ENCODE results near the gene CHCHD10. TPM values are rescaled to one million over a fixed set of nuclear protein-coding genes. Genes with fewer than 3 reads are reported as not detected.
A peak's percentile ranks its signal among the peaks of the same experiment; 100 is the strongest.

CHCHD10 gene
- total RNA-seq, 1 experiment from 2014 or later: 86.0 TPM

GRCh38 chr22:23749841-23750301 lies 17.9 kb downstream of the CHCHD10 start:
- intact Hi-C loops (cut with micrococcal nuclease): no loop called here
- Mint-ChIP-seq H3K27me3 (ENCODE audit: insufficient read depth, unreplicated experiment) (no peaks in the 10 kb centered on the region), H3K4me1 (ENCODE audit: insufficient read depth, unreplicated experiment) (peaks cover 13% of the 10 kb centered on the region), H3K27ac (ENCODE audit: low read depth, unreplicated experiment) (no peak overlapping the region), H3K4me3 (ENCODE audit: unreplicated experiment) (peak overlapping the region; percentile 83), H3K36me3 (ENCODE audit: insufficient read depth, unreplicated experiment) (no peaks in the 10 kb centered on the region), H3K9me3 (ENCODE audit: unreplicated experiment) (peaks cover 7% of the 10 kb centered on the region)
- DNase-seq (ENCODE audit: unreplicated experiment): no peak
- ChIA-PET CTCF (interaction anchor here (0.6 to 1.2 kb wide), 3 partner anchors 14 to 636 kb away, joined by 3 to 5 read pairs (median 4); no protein-coding TSS in a partner anchor), POLR2A (interaction anchor here (0.9 to 2.6 kb wide), 5 partner anchors 11 to 107 kb away, joined by 3 to 12 read pairs (median 6); partner anchors contain the start of genes CHCHD10 and SLC2A11)
- TF ChIP-seq CTCF (IDR thresholded peaks at IDR 0.05; ENCODE audit: unreplicated experiment): no peak
- no TSS peak for BruUV-seq (replicated peaks)

GRCh38 chr22:23745791-23746190 lies 22.0 kb downstream of the CHCHD10 start:
- DNase-seq (ENCODE audit: unreplicated experiment): no peak
- no peaks in the 10 kb centered on the region for H3K27me3 Mint-ChIP-seq (ENCODE audit: insufficient read depth, unreplicated experiment)
- POLR2A ChIA-PET: no interaction called here
- H3K9me3 Mint-ChIP-seq (ENCODE audit: unreplicated experiment): peaks cover 7% of the 10 kb centered on the region
- no peak overlapping the region for H3K27ac Mint-ChIP-seq (ENCODE audit: low read depth, unreplicated experiment)
- H3K36me3 Mint-ChIP-seq (ENCODE audit: insufficient read depth, unreplicated experiment): peaks cover 5% of the 10 kb centered on the region
- CTCF ChIA-PET: interaction anchor here (0.7 to 1.0 kb wide), 3 partner anchors 11 to 22 kb away, joined by 3 to 6 read pairs (median 4); no protein-coding TSS in a partner anchor
- H3K4me3 Mint-ChIP-seq (ENCODE audit: unreplicated experiment): no peak overlapping the region
- no TSS peak for BruUV-seq (replicated peaks)
- TF ChIP-seq CTCF (IDR thresholded peaks at IDR 0.05; ENCODE audit: unreplicated experiment): no peak
- H3K4me1 Mint-ChIP-seq (ENCODE audit: insufficient read depth, unreplicated experiment): peaks cover 13% of the 10 kb centered on the region
- intact Hi-C loops (cut with micrococcal nuclease): no loop called here

GRCh38 chr22:23744485-23744884 lies 23.3 kb downstream of the CHCHD10 start:
- no TSS peak for BruUV-seq (replicated peaks)
- Mint-ChIP-seq H3K27ac (ENCODE audit: low read depth, unreplicated experiment) (no peak overlapping the region), H3K27me3 (ENCODE audit: insufficient read depth, unreplicated experiment) (no peaks in the 10 kb centered on the region), H3K9me3 (ENCODE audit: unreplicated experiment) (peaks cover 2% of the 10 kb centered on the region), H3K4me1 (ENCODE audit: insufficient read depth, unreplicated experiment) (peaks cover 1% of the 10 kb centered on the region), H3K4me3 (ENCODE audit: unreplicated experiment) (no peak overlapping the region), H3K36me3 (ENCODE audit: insufficient read depth, unreplicated experiment) (peaks cover 5% of the 10 kb centered on the region)
- intact Hi-C loops (cut with micrococcal nuclease): no loop called here
- ChIA-PET POLR2A (no interaction called here), CTCF (interaction anchor here (0.8 kb wide), 2 partner anchors 203 to 493 kb away, joined by 4 read pairs; no protein-coding TSS in a partner anchor)
- no peak for DNase-seq (ENCODE audit: unreplicated experiment)
- no peak for TF ChIP-seq CTCF (IDR thresholded peaks at IDR 0.05; ENCODE audit: unreplicated experiment)

- intact Hi-C loops (cut with micrococcal nuclease): no loop called here
- BruUV-seq (replicated peaks): no TSS peak
- no peak for TF ChIP-seq CTCF (IDR thresholded peaks at IDR 0.05; ENCODE audit: unreplicated experiment)
- Mint-ChIP-seq H3K27me3 (ENCODE audit: insufficient read depth, unreplicated experiment) (no peaks in the 10 kb centered on the region), H3K36me3 (ENCODE audit: insufficient read depth, unreplicated experiment) (peaks cover 5% of the 10 kb centered on the region), H3K9me3 (ENCODE audit: unreplicated experiment) (no peaks in the 10 kb centered on the region), H3K4me1 (ENCODE audit: insufficient read depth, unreplicated experiment) (no peaks in the 10 kb centered on the region), H3K27ac (ENCODE audit: low read depth, unreplicated experiment) (no peak overlapping the region), H3K4me3 (ENCODE audit: unreplicated experiment) (no peak overlapping the region)
- no peak for DNase-seq (ENCODE audit: unreplicated experiment)
- ChIA-PET CTCF (interaction anchor here (0.8 kb wide), 2 partner anchors 203 to 494 kb away, joined by 4 read pairs; no protein-coding TSS in a partner anchor), POLR2A (no interaction called here)
Measured at GRCh38 chr22:23744001-23744400, 23.8 kb downstream of the CHCHD10 start.
